HG03103 (cell line): Measurements from ENCODE around the gene NPTN.
"Not testable (repeated sequence)": the region's sequence is repeated elsewhere in the genome, so short reads cannot be mapped to it uniquely, and the experiment has no call there.

Experiments
- ATAC-seq: cut with Tn5 transposase; IDR thresholded peaks from one replicate; pipeline ENCODE4 v1.9.1; 2021; ENCODE audit warnings: low read depth; ENCODE audit not compliant: unreplicated experiment

Gene NPTN

GRCh38 chr15:73633111-73633990 is at the start of gene NPTN:
Gene NPTN (minus strand): TSS chr15:73633389. CDS start chr15:73633215, 174 bp downstream.
- peak; percentile 78 for ATAC-seq

- no peak for ATAC-seq
These were observed 49.5 kb upstream of the NPTN start for GRCh38 chr15:73682600-73683090.

GRCh38 chr15:73681856-73682599 is 48.8 kb upstream of the NPTN start:
- no peak for ATAC-seq

GRCh38 chr15:73681063-73681462 is 47.9 kb upstream of the NPTN start:
- ATAC-seq, result no peak

- ATAC-seq, result no peak
These were observed 47.4 kb upstream of the NPTN start for GRCh38 chr15:73680549-73680948.

- ATAC-seq, result no peak
These were observed 46.8 kb upstream of the NPTN start for GRCh38 chr15:73679964-73680363.

- ATAC-seq, result no peak
These were observed 46.0 kb upstream of the NPTN start for GRCh38 chr15:73679180-73679579.

- ATAC-seq, result no peak
These were observed 45.3 kb upstream of the NPTN start for GRCh38 chr15:73678498-73678897.

- ATAC-seq, result no peak
These were observed 44.5 kb upstream of the NPTN start for GRCh38 chr15:73677733-73678132.

- no peak for ATAC-seq
These were observed 44.0 kb upstream of the NPTN start for GRCh38 chr15:73677146-73677607.

GRCh38 chr15:73674587-73674986 is 41.4 kb upstream of the NPTN start:
- ATAC-seq, result no peak

GRCh38 chr15:73660455-73660854 is 27.3 kb upstream of the NPTN start:
- ATAC-seq, result no peak

- no peak for ATAC-seq
These were observed 25.5 kb upstream of the NPTN start for GRCh38 chr15:73658645-73659044.

- no peak for ATAC-seq
These were observed 22.5 kb upstream of the NPTN start for GRCh38 chr15:73655724-73656123.

- no peak for ATAC-seq
These were observed 21.5 kb upstream of the NPTN start for GRCh38 chr15:73654659-73655058.

GRCh38 chr15:73650416-73651126 is 17.4 kb upstream of the NPTN start:
- ATAC-seq, result no peak

- no peak for ATAC-seq
These were observed 14.8 kb upstream of the NPTN start for GRCh38 chr15:73648014-73648295.

GRCh38 chr15:73647259-73648013 is 14.2 kb upstream of the NPTN start:
- no peak for ATAC-seq

GRCh38 chr15:73639464-73639863 is 6.3 kb upstream of the NPTN start:
- ATAC-seq, result not testable (repeated sequence)

- no peak for ATAC-seq
These were observed 4.3 kb upstream of the NPTN start for GRCh38 chr15:73637527-73637926.
